Esophagus mucosa (tissue), 1 donor: ENCODE results near the gene CCL19. TPM values are rescaled to one million over a fixed set of nuclear protein-coding genes. Genes with fewer than 3 reads are reported as not detected.

ENCODE experiments used
- ATAC-seq: fragments of 200-7000 bp; cut with Tn5 transposase; one replicate; pipeline ENCODE4 v1.9.1; 2020
- total RNA-seq: library from RNA; stranded (reverse); gene quantifications from one replicate; pipeline ENCODE4 v1.2.4, GENCODE V29; 2023
- donor health status: DM: yes; HTN: yes; CAD: no.

CCL19 gene
- total RNA-seq, 1 donor from 2014 or later, result 5.1 TPM

DNA sequence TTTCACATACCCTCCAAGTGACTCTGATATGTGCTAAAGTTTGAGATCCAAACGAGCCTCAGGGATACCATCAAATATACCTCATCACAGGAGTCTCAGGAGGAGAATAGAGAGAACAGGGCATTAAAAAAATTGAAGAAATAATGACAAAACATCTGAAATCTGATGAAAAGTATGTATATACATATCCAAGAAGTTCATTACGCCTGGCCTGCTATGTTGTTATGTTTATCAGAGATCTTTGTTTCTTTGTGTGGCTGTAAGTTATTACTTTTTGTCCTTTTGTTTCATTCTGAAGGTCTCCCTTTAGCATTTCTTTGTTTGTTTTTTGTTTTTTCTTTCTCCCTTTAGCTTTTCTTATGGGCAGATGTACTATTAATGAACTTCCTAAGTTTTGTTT lies 2.5 kb upstream of the CCL19 start:
- no peak for ATAC-seq

DNA sequence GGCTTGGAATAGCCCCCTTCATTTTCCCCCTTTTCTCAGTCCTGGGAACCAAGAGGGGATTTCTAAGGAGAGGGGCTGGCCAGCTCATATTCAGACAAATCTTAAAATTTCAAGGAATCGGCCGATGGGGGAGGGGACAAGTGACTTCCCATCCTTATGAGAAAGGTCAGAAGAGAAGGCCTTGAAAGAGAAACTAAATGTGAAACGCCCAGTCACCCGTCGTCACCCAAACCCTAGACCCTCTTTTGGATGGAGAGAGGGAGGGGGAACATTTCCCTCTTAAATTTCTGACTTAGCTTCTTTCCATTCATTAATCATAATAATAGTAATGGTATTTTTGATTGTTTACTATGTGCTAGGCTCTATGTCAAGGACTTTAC lies 850 bp upstream of the CCL19 start:
- no peak for ATAC-seq

DNA sequence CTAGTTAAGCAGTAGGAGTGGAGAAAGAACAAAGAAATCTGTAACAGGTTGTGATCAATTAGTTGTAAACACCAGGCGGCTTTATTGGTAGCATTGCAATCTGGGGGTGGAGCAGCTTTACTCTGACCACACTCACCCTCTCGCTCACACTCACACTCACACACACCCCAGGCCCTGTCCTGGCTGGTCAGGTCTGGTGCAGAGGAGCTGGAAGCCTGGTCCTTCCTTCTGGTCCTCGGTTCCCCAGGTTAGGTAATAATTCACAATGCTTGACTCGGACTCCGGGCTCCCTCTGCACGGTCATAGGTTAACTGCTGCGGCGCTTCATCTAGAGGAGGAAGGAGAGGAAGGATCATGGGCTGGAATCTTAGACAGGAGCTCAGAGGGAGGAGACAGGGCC lies 1.6 kb downstream of the CCL19 start:
- no peak for ATAC-seq

DNA sequence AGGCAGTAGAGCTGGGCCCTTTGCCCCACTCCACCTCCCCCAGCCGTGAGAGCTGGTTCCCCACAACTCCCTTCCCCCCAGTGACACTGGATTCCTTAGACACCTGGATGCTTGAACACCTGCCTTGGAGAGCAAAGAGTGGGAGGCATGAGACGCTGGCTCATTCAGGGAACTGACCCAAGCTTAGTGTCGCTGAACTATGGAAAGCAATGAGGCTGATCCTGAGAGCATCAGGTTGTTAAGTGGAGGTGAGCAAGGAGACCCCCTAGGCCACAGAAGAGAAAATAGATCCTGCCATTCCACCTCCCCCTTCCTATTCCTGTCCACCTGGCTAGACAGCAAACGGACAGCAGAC lies 2.0 kb downstream of the CCL19 start:
- no peak for ATAC-seq

DNA sequence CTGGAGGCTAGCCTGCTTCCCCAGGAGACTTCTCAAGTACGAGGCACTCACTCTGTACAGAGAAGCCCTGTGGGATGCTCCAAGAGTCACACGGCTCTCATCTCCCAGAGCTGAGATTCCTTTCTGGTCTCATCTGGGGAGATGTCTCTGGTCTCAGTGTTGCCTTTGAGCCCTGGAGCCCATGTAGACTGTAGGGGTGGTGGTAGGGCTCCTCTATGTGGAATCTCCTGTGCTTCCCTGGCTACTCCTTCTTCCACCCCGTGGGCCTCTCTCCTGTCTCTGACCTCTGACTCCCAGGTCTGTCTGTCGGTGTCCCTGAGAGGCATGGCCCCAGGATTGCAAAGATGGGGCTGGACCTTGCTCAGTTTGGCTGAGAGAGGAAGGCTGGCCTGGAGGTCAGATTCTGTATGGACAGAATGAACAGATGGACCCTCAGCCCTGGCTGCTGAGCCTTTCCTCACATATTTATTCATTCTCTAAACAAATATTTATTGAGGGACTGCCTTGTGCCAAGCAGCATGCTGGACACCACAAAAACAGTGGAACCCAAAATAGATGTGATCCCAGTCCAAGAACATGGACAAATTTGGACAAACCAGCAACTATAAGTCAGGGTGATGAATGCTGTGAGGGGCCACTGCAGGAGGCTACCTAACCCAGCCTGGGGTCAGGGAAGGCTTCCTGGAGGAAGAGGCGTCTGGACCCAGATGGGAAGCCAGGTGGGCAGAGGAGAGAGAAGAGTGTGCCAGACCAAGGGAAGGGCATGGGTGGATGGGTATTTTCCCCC lies 2.6 kb downstream of the CCL19 start:
- ATAC-seq, result no peak

DNA sequence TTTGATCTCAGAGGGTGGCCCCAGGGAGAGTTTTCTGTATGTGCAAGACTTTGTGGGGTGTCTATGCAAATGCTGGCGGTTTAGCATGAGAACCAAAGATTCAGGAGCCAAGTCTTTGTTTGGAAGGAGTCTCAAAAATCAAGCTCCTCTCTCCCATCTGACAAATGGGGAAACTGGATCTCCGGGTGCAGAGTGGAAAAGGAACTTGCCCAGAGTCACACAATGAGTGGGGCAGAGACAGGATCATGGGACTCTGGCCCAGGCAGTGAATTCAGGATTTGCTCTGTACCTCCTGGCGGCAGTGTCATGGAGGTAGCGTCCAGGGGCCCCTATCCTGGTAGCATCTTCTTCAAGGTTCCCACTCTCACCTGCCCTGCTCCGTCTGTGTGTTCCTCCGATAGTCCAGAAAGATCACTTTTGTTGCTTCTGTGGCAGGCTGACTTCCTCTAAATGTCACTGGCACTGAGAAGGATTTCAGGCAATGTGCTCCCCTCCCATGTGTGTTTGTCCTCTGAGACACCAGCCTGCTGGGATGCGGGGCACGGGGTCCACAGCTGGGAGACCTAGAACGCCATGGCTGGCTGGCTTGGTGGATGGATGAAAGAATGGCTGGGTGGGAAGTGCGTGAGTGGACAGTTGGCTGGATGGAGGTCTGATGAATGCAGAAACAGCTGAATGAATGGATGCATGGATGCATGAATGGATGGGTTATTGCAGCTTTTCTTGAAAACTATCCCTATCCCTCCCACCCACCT lies 3.6 kb downstream of the CCL19 start:
- no peak for ATAC-seq

DNA sequence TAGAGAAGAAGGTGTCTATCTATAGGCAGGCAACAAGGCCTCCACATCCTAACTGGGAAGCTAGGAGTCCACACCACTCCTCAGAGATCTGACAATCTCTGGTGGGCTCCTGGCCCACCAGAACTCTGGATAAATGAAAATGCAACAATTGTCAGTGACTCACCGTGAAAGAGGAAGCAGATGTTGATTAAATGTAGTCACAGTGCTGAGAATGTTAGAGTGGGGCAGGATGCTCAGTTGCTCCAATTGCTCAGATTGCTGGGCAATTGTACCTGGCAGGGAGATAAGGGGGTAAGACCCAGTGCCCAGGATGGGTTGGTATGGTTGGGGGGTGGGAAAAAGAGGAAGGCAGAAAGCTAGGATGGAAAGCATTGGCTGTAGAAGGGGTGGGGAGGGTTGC lies 4.3 kb downstream of the CCL19 start:
- ATAC-seq, result no peak

DNA sequence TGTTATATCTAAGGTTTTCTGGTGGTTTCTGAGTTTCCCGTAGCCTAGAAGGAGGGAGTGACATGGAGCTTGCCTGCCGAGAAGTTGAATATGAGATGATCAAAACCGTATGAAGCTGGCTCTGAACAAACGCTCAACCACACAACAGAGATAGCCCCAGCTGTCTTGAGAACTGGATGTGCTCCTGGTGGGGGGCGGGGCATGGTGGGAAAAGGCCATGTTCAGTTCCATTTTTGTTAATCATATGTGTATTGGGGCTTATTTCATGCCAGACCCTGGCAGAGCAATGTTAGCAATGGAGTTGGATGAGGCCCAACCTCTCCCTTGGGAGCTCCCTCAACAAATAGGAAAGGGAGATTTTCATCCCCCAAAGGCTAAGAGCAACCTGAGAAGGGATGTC lies 4.8 kb downstream of the CCL19 start:
- ATAC-seq, result no peak

DNA sequence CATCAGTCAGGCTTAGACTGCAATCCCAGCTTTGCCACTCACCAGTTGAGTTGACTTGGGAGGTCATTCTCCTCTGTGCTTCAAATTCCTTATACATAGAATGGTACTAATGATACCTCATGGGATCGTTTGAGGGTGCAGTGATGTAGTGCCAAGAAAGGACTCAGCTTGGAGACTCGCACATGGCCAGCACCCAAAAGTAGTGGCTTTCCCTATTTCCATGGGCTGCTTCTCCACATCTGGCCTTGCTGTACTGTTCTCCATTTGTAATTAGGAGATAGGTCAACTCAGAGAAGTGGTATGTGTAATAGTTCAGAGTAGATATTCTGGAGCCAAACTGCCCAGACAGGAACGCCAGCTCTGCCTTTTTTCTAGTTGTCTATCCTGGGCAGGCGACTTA lies 5.5 kb downstream of the CCL19 start:
- no peak for ATAC-seq

DNA sequence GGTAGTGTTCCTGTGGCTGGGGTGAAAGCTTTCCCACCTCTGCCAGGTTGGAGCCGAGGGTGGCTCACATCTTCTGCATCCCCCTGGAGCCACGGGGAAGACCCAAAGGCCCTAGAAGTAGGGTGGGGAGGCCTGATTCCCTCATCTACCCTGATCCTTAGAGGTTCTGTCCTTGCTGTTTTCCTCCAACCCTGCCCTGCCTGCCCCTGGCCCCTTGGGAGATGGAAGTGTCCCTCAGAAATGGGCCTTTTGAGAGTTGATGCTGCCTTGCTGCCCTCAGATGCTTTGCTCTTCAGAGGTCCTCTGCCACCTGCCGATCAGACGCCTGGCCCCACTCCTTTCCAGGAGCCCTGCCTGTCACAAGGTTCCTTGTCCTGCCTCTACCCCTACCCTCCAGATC lies 6.3 kb downstream of the CCL19 start:
- no peak for ATAC-seq

DNA sequence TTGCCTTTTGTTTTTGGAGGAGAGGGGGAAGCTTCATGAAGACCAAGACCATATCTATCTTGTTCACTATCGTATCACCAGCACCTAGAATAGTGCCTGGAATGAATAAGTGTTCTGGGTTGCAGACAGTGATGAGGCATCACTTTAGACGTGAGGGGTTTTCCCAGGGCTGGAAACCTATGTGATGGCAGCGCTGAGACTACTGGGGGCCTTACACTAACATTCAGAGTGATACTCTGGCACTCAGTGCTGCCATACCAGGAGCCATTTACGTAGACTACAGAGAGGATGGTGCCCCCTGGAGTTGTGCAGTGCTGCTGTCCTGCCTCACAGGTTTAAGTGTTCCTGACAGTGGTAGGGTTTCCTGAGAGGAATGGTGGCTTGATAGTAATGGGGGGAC lies 6.9 kb downstream of the CCL19 start:
- no peak for ATAC-seq

DNA sequence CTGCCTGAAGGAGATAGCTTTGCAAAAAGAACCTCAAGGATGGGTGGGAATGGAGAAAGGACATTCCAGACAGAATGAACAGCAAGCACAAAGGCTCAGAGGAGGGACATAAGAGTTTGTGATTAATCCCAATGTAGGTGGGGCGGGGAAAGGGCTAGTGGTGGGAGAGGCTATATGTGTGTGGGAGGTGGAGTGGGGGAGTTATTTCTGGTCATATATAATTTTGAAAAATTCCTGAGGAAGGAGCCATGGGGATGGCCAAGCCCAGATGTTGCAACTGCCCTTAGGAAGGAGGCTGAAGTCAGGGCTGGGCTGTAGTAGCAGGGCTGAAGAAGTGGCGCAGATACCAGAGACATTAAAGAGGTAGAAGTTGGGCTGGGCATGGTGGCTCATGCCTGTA lies 15.2 kb downstream of the CCL19 start:
- ATAC-seq, result no peak

DNA sequence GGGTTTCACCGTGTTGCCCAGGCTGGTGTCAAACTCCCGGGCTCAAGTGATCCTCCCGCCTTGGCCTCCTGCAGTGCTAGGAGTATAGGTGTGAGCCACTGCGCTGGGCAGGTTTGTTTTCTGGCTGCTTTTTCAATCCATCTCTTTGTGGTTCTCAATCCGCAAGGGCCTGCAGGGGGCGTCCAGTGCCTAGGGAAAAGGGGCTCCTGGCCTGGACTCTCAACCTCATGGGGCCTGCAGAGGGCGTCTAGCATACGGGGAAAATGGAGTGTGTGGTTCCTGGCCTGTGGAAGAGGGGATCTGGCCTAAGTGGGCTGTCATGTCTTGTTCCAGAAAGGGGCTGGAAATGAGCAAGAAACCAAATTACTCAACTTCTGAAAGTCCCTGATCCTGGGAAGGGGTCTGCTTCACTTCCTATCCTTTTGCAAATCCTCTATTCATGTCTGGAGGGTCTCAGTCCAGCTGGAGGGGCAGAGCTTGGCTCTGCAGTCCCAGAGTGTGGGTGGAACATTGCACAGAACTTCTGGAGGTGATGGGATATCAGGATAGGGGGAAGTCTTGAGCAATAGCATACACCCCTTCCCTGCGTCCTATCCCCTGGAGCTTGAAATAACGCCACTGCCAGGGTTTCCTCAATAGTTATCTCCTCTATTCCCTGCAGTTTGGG lies 15.9 kb downstream of the CCL19 start:
- ATAC-seq, result peak; percentile 76

DNA sequence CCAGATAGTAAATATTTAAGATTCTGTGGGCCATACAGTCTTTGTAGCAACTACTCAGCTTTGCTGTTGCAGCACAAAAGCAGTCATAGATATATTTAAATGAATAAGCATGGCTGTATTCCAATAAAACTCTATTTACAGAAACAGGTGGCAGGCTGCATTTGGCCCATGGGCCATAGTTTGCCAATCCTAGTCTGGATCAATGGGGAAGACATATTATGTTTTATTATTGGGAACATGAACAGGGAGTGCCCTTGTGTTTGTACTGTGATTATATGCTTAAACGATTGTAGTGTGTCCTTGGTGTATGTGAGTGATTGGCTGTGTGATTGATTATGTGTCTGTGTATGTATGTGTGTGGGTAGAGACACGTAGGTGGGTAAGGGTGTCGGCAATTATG lies 16.6 kb downstream of the CCL19 start:
- no peak for ATAC-seq

DNA sequence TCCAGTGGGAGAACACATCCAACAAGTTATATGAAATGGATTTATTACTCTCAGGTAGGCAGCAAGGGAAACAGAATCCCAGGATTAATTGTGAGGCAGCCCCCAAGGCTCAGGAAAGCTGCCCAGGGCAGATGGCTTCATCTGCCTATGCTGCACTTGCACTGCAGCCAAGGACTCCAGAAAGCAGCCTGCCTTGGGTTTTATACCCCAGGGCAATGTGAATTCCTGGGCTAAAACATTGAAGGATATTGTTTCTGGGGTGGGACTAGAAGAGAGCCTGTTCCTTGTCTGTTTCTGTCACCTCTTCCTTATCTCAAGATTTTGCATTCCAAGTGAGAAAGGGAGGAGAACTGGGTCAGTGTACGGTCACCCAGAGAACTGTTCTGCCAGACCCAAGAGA lies 19.8 kb downstream of the CCL19 start:
- no peak for ATAC-seq

DNA sequence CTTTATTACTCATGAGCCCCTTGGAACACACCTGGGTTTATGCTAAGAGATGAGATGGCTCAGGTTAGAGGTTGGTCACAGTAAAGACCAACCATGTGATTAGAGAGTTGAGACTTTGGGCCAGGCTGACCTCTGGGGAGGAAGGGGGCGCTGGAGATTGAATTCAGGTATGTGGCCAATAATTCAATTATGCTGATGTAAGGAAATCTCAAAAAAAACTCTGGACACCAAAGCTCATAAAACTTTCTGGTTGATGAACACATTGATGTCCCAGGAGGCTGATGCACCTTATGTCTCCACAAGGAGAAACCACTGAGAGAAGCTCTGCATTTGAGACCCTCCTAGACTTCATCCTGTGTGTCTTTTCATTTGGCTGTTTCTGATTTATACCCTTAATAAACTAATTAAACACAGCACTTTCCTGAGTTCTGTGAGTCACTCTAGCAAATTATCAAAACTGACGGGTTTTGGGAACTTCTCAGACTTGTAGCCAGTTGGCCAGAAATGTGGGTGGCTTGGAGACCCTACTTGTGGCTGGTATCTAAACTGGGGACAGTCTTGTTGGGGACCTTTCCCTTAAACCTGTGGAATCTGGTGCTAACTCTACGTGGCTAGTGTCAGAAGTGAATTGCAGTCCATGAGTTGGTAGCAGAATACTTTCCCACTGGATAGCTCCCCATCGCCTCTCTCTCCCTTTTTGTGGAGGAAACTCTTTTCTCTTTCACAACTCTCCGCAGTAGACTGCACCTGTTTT lies 21.1 kb downstream of the CCL19 start:
- ATAC-seq, result no peak

DNA sequence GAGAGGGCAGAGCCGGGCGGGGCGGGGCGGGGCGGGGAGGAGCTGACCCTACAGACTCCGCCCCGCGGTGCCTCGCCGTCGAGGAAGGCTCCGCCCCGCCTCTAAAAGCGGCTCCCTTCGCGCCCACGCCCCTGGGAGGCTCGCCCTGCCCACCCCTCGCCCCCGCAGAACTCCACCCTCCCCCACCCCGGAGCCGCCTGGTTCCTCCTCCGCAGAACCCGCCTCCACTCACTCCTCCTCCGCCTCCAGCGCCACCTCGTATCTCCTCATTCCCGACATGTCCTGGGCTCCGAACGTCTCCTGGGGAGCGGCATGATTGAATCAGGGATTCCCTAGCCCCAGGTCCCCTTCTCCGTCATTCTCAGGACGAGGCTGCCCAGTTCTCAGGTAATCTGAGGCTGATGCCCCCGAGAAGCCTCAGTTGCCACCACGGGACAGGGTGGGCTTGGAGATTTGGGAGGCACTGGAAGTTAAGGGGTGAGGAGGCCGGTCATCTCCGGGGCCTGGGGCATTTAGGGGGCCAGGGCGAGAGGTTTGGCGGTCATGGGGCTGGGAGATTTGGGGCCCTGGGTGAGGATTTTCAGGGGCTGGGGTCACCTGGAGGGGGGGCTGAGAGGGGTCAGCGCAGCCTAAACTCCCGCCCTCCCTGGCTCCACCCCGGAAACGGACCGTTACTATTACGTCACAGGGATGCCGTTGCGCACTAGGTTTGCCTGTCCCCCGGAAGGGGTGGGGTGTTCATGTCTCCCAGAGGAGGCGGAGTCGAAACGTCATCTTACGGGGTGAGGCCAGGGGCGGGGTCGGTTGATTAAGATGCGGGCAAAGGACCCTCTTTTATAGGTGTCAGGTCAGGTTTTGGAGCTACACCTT lies 25.5 kb downstream of the CCL19 start:
- peak; percentile 88 for ATAC-seq

DNA sequence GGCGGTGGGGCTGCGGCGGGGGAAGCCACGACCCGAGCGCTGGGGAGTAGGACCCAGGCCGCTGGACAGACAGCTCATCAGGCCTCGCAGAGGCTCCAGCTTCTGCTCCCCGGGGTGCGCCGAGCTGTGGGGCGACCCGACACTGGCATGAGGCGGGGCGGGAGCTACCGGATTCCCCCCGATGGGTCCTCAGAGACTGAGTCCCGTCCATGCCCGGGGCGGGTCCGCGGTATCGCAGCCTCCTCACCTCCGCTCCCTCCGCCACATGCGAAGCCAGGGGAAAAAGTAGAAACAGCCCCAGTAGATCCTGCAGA lies 26.1 kb downstream of the CCL19 start:
- ATAC-seq, result no peak

DNA sequence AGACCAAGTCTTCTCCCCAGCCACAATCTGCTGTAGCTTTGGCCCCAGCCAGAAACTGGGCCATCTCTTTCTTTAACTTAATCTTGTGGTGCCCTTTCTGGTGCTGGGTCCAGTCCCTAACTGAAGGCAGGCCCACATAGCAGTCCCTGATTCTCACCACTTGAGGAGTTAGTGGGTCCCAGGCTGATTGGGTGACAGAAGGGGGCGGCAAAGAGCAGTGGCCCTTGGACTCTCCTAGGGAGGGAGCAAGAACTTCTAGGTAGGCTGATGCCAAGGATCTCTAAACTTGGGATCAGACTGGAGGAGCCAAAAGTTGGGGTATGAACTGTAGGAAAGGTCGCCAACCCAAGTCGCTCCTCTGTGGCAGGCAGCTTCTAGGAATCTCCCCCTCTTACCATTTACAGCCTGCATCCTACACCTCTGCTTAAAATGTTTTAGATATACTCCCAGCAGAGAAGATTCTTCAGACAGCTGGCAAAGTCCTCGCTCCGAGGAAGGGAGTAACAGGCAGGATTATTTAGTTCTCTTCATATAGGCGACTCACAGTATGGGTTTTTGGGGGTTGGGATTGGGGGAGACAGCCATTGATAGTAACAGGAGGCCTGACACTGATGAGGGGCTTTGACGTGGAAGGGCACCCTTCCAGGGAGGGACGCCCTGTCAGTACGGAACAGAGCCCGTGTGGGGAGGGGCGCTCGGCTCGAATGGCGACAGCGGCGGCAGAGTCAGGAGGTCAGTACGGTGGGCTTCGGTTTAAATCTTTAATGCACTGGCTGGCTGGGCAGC lies 26.6 kb downstream of the CCL19 start:
- ATAC-seq, result peak; percentile 44

DNA sequence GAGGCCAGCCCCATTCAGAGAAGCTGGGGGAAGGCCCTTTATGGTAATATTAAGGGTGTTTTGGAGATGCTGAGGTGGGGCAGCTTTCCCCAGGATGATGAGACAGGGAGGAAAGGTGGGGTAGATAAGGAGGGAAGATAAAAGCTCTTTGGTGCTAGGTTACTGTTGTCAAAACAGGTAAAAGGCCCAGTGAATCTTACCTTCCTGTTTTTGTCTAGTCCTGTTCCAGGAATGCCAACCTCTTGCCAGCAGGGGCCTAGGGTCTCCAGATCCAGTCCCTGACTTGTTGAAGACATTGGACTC lies 27.8 kb downstream of the CCL19 start:
- no peak for ATAC-seq

DNA sequence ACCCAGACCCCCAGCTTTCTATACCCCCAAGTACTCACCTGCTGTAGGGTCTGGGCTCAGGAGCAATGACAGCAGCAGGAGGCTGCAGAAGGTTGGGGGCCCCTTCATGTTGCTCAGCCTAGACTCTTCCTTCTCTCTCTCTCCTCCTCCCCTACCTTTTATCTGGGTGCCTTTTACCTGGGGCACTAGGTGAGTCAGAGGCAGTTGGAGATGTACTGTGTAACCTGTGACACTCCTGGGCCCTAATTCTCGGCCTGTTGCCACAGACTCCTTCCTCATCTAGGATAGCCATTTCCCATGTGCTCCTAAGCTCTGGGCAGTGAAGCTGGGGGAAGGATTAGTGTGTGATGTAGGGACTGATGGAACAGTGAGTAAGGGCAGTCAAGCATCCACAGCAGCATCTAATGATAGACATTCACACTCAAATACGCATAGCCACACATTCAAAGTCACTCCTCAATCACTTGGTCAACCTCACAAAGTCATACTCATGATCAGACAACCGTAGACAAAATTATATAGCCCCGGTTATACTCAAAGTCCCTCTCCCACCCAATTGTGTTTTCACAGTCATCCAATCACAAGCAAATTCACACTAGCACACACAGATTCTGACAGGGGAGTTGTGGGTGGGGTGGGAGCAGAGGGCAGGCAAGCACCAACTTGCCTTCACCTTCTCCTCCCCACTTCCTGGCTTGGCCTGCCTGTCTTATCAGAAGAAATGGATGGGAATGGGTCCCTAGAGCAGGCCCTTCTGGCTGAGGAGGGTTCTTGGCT lies 28.4 kb downstream of the CCL19 start, which contains the start of gene CCL27:
TSS of gene CCL27 (minus strand) at position 132 of the 777 bp plus-strand sequence. CDS start at position 108, 24 bp downstream.
- peak; percentile 20 for ATAC-seq
